ENCODE measurements around the gene SARS2. TPM values are rescaled to one million over a fixed set of nuclear protein-coding genes. Genes with fewer than 3 reads are reported as not detected.
"Not testable (repeated sequence)": the region's sequence is repeated elsewhere in the genome, so short reads cannot be mapped to it uniquely, and the experiment has no call there.

The SARS2 gene
- total RNA-seq (2014; rRNA removed; shearing (Covaris generic)): 21.7 and 24.0 TPM in 2 replicates
- polyA plus RNA-seq (2014; cell fraction: nucleus; rRNA removed): 121 and 122 TPM in 2 replicates

- peak; percentile 85 for DNase-seq (ENCODE audit: extremely low read depth, low read depth)
These were observed at the start of gene SARS2 for GRCh38 chr19:38929929-38930775. Gene SARS2 (minus strand): TSS chr19:38930763. CDS start chr19:38930736, 27 bp downstream.

GRCh38 chr19:38979812-38980211 is 49.2 kb upstream of the SARS2 start:
- no peak for DNase-seq (ENCODE audit: extremely low read depth, low read depth)

- no peak for DNase-seq (ENCODE audit: extremely low read depth, low read depth)
These were observed 47.7 kb upstream of the SARS2 start for GRCh38 chr19:38978326-38978689.

- DNase-seq (ENCODE audit: extremely low read depth, low read depth): no peak
These were observed 47.1 kb upstream of the SARS2 start for GRCh38 chr19:38977445-38978325.

- no peak for DNase-seq (ENCODE audit: extremely low read depth, low read depth)
These were observed 45.3 kb upstream of the SARS2 start for GRCh38 chr19:38975861-38976271.

- no peak for DNase-seq (ENCODE audit: extremely low read depth, low read depth)
These were observed 44.8 kb upstream of the SARS2 start, which contains the start of gene FBXO17 for GRCh38 chr19:38975214-38975860. Gene FBXO17 (minus strand): TSS chr19:38975742. CDS start chr19:38950319, 25,423 bp downstream.

GRCh38 chr19:38974624-38975213 is 44.2 kb upstream of the SARS2 start:
- DNase-seq (ENCODE audit: extremely low read depth, low read depth): no peak

GRCh38 chr19:38971672-38972071 is 41.1 kb upstream of the SARS2 start:
- DNase-seq (ENCODE audit: extremely low read depth, low read depth): no peak

- DNase-seq (ENCODE audit: extremely low read depth, low read depth): no peak
These were observed 40.3 kb upstream of the SARS2 start for GRCh38 chr19:38970664-38971532.

GRCh38 chr19:38966149-38966548 is 35.6 kb upstream of the SARS2 start:
- not testable (repeated sequence) for DNase-seq (ENCODE audit: extremely low read depth, low read depth)

- DNase-seq (ENCODE audit: extremely low read depth, low read depth): no peak
These were observed 34.2 kb upstream of the SARS2 start for GRCh38 chr19:38964738-38965137.

GRCh38 chr19:38959618-38960017 is 29.1 kb upstream of the SARS2 start:
- no peak for DNase-seq (ENCODE audit: extremely low read depth, low read depth)

GRCh38 chr19:38958301-38958700 is 27.7 kb upstream of the SARS2 start:
- DNase-seq (ENCODE audit: extremely low read depth, low read depth): no peak

- DNase-seq (ENCODE audit: extremely low read depth, low read depth): no peak
These were observed 25.7 kb upstream of the SARS2 start for GRCh38 chr19:38956264-38956663.

GRCh38 chr19:38953677-38954076 is 23.1 kb upstream of the SARS2 start:
- DNase-seq (ENCODE audit: extremely low read depth, low read depth): no peak

GRCh38 chr19:38952395-38953165 is 22.0 kb upstream of the SARS2 start:
- DNase-seq (ENCODE audit: extremely low read depth, low read depth): peak; percentile 63

- no peak for DNase-seq (ENCODE audit: extremely low read depth, low read depth)
These were observed 20.6 kb upstream of the SARS2 start for GRCh38 chr19:38951187-38951586.

- DNase-seq (ENCODE audit: extremely low read depth, low read depth): peak; percentile 66
These were observed 19.2 kb upstream of the SARS2 start for GRCh38 chr19:38949580-38950367.
